Nephron (organoid): Measurements from ENCODE around the gene EME2.

Experiments used
- H3K27ac Mint-ChIP-seq, 3 experiments: 2 replicates each; pipeline ENCODE4 v1.8.0; 2020; ENCODE audit warnings: mixed read lengths in 3 of 3, mild to moderate bottlenecking in 2 of 3, moderate library complexity in 1 of 3
- H3K27me3 Mint-ChIP-seq: 2 replicates; pipeline ENCODE4 v1.8.0; 2021; ENCODE audit warnings: low read depth, mild to moderate bottlenecking, moderate library complexity, mixed read lengths
- H3K36me3 Mint-ChIP-seq: 2 replicates; pipeline ENCODE4 v1.8.0; 2020; ENCODE audit warnings: low read depth, mixed read lengths
- H3K4me1 Mint-ChIP-seq: 2 replicates; pipeline ENCODE4 v1.8.0; 2020; ENCODE audit warnings: mixed read lengths
- H3K4me3 Mint-ChIP-seq, 3 experiments: 2 replicates each; pipeline ENCODE4 v1.8.0; 2020; ENCODE audit warnings: mild to moderate bottlenecking in 3 of 3, mixed read lengths in 3 of 3, moderate library complexity in 2 of 3
- H3K9me3 Mint-ChIP-seq: 2 replicates; pipeline ENCODE4 v1.8.0; 2020; ENCODE audit warnings: mixed read lengths
- TF ChIP-seq, protein P1 (sequence below), 3 experiments: fragments of 200-600 bp; sonication (generic); IDR thresholded peaks; one replicate each; pipeline ENCODE4 v1.5.0; 2021; ENCODE audit warnings: antibody characterized with exemption in 3 of 3; ENCODE audit not compliant: unreplicated experiment in 3 of 3

Gene EME2

DNA sequence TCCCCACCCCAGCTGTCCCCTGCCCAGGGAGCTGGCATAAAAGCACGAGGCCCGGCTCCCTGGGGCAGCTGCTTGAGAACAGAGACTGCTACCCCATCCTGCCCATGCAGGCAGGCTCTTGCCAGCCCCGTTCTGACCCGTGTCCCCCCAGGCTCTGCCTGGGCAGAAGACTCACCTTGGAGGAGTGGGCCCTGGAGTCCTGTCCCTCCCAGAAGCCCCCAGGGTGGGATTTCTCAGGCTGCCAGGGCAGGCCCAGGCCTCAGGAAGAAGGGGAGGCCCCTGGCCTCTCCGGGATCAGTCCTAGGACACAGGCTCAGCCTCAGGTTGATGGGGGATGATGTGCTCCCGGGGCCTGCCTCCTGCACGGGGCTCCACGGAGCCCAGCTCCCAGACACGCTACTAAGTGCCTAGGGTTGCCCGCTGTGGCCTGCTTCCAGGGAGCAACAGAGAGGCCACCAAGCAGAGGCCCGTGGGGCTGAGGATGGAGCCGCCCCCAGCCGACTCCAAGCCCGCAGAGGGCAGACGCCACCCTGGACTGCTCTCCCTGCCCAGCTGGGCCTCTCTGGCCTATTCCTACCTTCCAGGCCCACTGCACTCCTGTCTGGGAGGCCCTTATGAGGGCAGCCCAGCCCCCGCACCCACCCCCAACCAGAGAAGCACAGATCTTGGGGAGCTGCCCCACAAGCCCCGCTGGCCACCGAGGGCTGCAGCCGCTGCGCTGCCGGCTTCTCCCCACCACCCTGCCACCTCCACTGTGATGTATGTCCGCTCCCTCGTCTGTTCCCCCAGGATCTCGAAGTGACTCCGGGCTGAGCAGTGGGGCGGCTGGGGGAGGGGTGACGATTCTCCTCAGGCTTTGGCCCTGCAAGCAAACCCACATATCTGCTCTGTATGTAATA is 3.0 kb upstream of the EME2 start:
- Mint-ChIP-seq H3K27me3 (no peaks in the 10 kb centered on the region), H3K36me3 (peaks cover 3% of the 10 kb centered on the region), H3K4me3 (peak overlapping the region; percentile 82 to 88 (median 87)), H3K4me1 (peaks cover 8% of the 10 kb centered on the region), H3K27ac (no peak overlapping the region), H3K9me3 (no peaks in the 10 kb centered on the region)
- TF ChIP-seq, protein P1, sequence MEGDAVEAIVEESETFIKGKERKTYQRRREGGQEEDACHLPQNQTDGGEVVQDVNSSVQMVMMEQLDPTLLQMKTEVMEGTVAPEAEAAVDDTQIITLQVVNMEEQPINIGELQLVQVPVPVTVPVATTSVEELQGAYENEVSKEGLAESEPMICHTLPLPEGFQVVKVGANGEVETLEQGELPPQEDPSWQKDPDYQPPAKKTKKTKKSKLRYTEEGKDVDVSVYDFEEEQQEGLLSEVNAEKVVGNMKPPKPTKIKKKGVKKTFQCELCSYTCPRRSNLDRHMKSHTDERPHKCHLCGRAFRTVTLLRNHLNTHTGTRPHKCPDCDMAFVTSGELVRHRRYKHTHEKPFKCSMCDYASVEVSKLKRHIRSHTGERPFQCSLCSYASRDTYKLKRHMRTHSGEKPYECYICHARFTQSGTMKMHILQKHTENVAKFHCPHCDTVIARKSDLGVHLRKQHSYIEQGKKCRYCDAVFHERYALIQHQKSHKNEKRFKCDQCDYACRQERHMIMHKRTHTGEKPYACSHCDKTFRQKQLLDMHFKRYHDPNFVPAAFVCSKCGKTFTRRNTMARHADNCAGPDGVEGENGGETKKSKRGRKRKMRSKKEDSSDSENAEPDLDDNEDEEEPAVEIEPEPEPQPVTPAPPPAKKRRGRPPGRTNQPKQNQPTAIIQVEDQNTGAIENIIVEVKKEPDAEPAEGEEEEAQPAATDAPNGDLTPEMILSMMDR (IDR thresholded peaks at IDR 0.05; ENCODE audit: unreplicated experiment in 3 of 3), result no peak

DNA sequence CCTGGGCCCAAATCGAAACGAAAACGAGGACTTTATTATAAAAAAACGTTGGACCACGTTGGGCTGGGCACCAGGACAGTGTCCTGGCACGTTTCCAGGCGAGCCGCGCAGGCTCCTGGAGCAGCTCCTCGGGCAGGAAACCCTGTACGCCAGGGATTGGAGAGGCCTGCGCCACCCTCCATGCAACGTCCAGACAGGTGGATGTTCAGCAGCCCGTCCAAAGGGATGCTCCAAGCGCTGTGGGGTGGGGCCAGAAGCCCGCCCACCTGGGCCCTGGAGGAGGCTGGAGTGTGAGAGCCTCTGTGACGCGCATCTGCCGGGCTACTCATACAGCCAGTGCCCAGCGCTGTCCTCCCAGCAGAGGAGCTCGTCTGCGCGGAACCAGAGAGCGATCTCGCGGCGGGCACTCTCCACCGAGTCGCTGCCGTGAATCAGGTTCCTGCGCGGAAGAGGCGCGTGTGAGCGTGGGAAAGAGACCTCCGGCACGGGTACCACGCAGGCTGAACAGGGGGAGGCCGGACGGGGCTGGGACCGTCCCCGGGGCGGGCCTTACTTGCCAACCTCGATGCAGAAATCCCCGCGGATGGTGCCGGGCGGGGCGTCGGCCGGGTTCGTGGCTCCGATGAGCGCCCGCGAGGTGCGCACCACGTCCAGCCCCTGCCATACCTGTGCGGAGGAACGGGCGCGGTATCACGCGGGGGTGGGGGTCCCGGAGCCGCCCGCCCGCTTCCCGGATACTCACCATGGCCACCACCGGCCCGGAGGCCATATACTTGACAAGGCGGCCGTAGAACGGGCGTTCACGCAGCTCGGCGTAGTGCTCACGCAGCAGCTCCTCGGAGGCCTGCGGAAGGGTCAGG is 2.1 kb upstream of the EME2 start:
- no peak overlapping the region for H3K27ac Mint-ChIP-seq

DNA sequence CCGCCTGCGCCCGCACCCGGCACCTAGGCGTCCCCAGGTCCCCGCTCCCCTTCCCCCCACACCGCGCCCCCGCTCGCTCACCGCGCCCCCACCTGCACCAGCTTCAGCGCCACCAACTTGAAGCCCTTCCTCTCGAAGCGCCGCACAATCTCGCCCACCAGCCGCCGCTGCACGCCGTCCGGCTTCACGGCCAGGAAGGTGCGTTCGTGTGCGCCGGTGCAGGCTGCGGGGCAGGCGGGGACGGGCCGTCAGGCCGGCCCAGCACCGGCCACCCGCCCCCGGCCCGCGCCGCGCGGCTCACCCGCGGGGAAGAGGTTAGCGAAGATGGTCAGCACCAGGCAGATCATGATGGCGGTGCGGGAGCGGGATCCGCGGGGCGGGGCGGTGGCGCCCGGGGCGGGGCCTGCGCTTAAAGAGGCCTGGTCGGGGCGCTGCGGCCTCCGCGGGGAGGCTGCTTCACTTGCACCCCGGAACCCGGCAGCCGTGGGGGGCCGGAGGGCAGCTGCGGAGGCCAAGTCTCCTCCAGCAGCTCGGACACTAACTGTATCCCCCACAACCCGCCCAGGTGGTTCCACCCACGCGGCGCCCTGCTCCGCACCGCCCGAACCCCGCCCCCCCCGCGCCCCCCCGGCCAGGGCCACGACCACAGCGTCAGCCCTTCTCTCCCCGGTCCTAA is 1.3 kb upstream of the EME2 start, which contains the start of gene NME3:
Gene NME3, minus strand, starts transcription at position 356 of the 676 bp plus-strand sequence. Its CDS starts 9 bp downstream, at position 347.
- no peaks in the 10 kb centered on the region for H3K27me3 Mint-ChIP-seq
- no peaks in the 10 kb centered on the region for H3K9me3 Mint-ChIP-seq
- H3K36me3 Mint-ChIP-seq, result peaks cover 3% of the 10 kb centered on the region
- H3K27ac Mint-ChIP-seq, result peak within 1 kb of the TSS; percentile 67 to 86 (median 78)
- peak within 1 kb of the TSS; percentile 96 to 97 (median 97) for H3K4me3 Mint-ChIP-seq
- TF ChIP-seq, protein P1 (IDR thresholded peaks at IDR 0.05; ENCODE audit: unreplicated experiment in 3 of 3), result no peak
- peaks cover 8% of the 10 kb centered on the region for H3K4me1 Mint-ChIP-seq

More for the DNA sequence above, 2.1 kb upstream of the EME2 start:
- no peaks in the 10 kb centered on the region for H3K9me3 Mint-ChIP-seq
- peaks cover 8% of the 10 kb centered on the region for H3K4me1 Mint-ChIP-seq
- H3K27me3 Mint-ChIP-seq, result no peaks in the 10 kb centered on the region
- peaks cover 3% of the 10 kb centered on the region for H3K36me3 Mint-ChIP-seq
- H3K4me3 Mint-ChIP-seq, result peak overlapping the region; percentile 88 to 97 (median 96)
- TF ChIP-seq, protein P1 (IDR thresholded peaks at IDR 0.05; ENCODE audit: unreplicated experiment in 3 of 3), result no peak

DNA sequence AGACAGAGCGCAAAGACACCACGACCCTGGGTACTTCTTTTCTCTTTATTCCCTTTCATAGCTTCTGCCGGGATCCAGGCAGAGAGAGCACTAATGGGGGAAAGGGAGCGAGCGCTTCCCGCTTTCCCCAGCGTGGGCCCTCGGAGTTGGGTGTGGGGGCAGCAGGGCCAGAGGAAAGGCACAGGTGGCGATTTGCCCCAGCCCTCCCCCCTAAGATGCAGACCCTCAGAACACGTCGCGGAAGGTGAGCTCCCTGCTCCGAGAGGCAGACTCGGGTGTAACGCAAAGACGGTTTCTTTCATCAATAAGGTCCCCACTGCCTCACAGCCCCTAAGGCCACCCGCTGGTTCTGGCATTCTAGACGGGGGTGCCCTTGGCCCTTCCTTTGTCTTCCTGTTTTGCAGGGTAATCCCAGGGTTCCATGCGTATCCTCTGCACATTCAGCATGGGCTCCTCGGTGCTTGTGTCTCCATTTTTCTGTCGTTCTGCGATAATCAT is 697 bp upstream of the EME2 start:
- Mint-ChIP-seq H3K36me3 (peaks cover 3% of the 10 kb centered on the region), H3K4me3 (peak overlapping the region; percentile 96 to 97 (median 97)), H3K4me1 (peaks cover 8% of the 10 kb centered on the region), H3K9me3 (no peaks in the 10 kb centered on the region), H3K27ac (peak overlapping the region; percentile 67 to 86 (median 78)), H3K27me3 (no peaks in the 10 kb centered on the region)
- TF ChIP-seq, protein P1 (IDR thresholded peaks at IDR 0.05; ENCODE audit: unreplicated experiment in 3 of 3), result no peak

DNA sequence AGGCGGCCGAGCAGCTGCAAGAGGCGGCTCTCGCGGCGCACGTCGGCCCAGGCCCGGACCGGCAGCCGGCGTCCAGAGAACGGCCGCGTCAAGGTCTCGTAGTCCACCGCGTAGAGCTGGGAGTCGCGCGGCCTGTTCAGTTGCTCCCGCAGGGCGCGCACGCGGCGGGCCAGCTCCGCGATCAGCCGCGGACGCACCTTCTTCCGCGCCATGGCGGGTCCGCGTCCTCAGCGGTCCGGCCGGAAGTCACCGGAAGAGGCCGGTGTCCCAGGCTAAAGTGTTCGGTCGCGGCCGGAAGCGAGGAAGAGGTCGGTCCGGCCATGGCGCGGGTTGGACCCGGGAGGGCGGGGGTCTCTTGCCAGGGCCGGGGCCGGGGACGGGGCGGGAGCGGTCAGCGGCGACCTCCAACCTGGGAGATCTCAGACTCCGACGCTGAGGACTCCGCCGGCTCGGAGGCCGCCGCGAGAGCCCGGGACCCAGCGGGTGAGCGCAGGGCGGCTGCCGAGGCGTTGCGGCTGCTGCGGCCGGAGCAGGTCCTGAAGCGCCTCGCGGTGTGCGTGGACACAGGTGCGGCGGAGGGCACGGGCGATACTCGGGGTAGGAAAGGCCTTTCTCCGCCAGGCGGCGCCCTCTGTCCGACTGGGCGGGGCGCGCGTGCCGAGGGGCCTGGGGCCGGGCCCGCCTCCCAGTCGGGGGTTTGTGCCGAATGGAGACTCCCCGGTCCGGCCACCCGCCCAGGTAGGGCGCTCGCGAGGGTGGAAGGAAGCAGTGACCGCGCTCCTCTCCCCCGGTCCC is 495 bp downstream of the EME2 start, which contains the start of gene MRPS34:
Gene MRPS34, minus strand, starts transcription at position 227 of the 795 bp plus-strand sequence. Its CDS starts 15 bp downstream, at position 212.
- Mint-ChIP-seq H3K9me3 (no peaks in the 10 kb centered on the region), H3K4me1 (peaks cover 8% of the 10 kb centered on the region), H3K4me3 (peak within 1 kb of the TSS; percentile 96 to 97 (median 97)), H3K27ac (peak within 1 kb of the TSS; percentile 67 to 87 (median 86)), H3K36me3 (peaks cover 3% of the 10 kb centered on the region), H3K27me3 (no peaks in the 10 kb centered on the region)
- TF ChIP-seq, protein P1 (IDR thresholded peaks at IDR 0.05; ENCODE audit: unreplicated experiment in 3 of 3), result peak; percentile 80 to 96 (median 89)
